Keratinocyte (primary cell): ENCODE results near the gene PRAC1. TPM values are rescaled to one million over a fixed set of nuclear protein-coding genes. Genes with fewer than 3 reads are reported as not detected.

Experiments
- DNase-seq: peaks from one replicate; pipeline ENCODE4 v3.0.0-alpha.2; 2011; ENCODE audit warnings: low read depth, missing footprints, low spot score
- FAIRE-seq: peaks from 2 replicates; lab custom pipeline; 2011; peaks lifted over from hg19 to GRCh38; lab: Jason Lieb, UNC
- H2AFZ ChIP-seq: 2 replicates; pipeline ENCODE4 v1.6.0; 2012; ENCODE audit warnings: low read length, control low read depth, inconsistent platforms; ENCODE audit not compliant: control insufficient read depth
- H3K27ac ChIP-seq: 2 replicates; pipeline ENCODE4 v1.5.1; 2011; ENCODE audit warnings: low read length; ENCODE audit not compliant: control insufficient read depth, insufficient read depth
- H3K27me3 ChIP-seq: 3 replicates; pipeline ENCODE4 v1.6.0; 2011; ENCODE audit warnings: low read length; ENCODE audit not compliant: control insufficient read depth, insufficient read depth; ENCODE audit errors: extremely low read depth
- H3K36me3 ChIP-seq, 2 experiments: 2 replicates in 1 of 2; 3 replicates in 1 of 2; pipeline ENCODE4 v1.5.1; 2011; ENCODE audit warnings: low read length in 2 of 2, mild to moderate bottlenecking in 1 of 2; ENCODE audit not compliant: control insufficient read depth in 2 of 2, insufficient read depth in 2 of 2; ENCODE audit errors: extremely low read depth in 1 of 2
- H3K4me1 ChIP-seq: 3 replicates; pipeline ENCODE4 v1.5.1; 2011; ENCODE audit warnings: low read length; ENCODE audit not compliant: control insufficient read depth, insufficient read depth; ENCODE audit errors: extremely low read depth
- H3K4me2 ChIP-seq: 3 replicates; pipeline ENCODE4 v1.6.0; 2011; ENCODE audit warnings: low read depth, low read length; ENCODE audit not compliant: control insufficient read depth, insufficient read depth; ENCODE audit errors: extremely low read depth
- H3K4me3 ChIP-seq, 3 experiments: fragments of 200-600 bp in 1 of 3; sonication (generic) in 1 of 3; 2 replicates in 2 of 3; 3 replicates in 1 of 3; pipeline ENCODE4 v1.5.1; 2011 to 2016; ENCODE audit warnings: low read length in 3 of 3, mild to moderate bottlenecking in 3 of 3, control low read depth in 2 of 3, inconsistent platforms in 1 of 3, low read depth in 1 of 3, mixed read lengths in 1 of 3, mixed run types in 1 of 3, moderate library complexity in 1 of 3; ENCODE audit not compliant: control insufficient read depth in 2 of 3, insufficient read depth in 2 of 3; ENCODE audit errors: extremely low read depth in 1 of 3
- H3K79me2 ChIP-seq: 2 replicates; pipeline ENCODE4 v1.6.0; 2012; ENCODE audit warnings: low read length; ENCODE audit not compliant: control insufficient read depth, insufficient read depth
- H3K9ac ChIP-seq: 3 replicates; pipeline ENCODE4 v1.6.0; 2011; ENCODE audit warnings: low read length; ENCODE audit not compliant: control insufficient read depth, insufficient read depth; ENCODE audit errors: extremely low read depth
- H3K9me1 ChIP-seq: 3 replicates; pipeline ENCODE4 v1.6.0; 2011; ENCODE audit warnings: low read length; ENCODE audit not compliant: control insufficient read depth, insufficient read depth; ENCODE audit errors: extremely low read depth
- H3K9me3 ChIP-seq: 2 replicates; pipeline ENCODE4 v1.5.1; 2012; ENCODE audit warnings: low read depth, low read length; ENCODE audit not compliant: control insufficient read depth
- H4K20me1 ChIP-seq: 3 replicates; pipeline ENCODE4 v1.6.0; 2011; ENCODE audit warnings: low read length; ENCODE audit not compliant: control insufficient read depth, insufficient read depth; ENCODE audit errors: extremely low read depth
- EZH2 ChIP-seq: IDR thresholded peaks from one replicate; pipeline ENCODE4 v1.6.1; 2012; ENCODE audit warnings: inconsistent platforms, mild to moderate bottlenecking, low read length, moderate library complexity
- dilution Hi-C: fragments of 300-500 bp; cut with MboI; formaldehyde crosslinking; loops from one replicate; pipeline ENCODE4 v1.7.0; 2020; ENCODE audit warnings: low sequenced_read_pairs; ENCODE audit not compliant: extremely low pct_ligation_motif_present
- polyA plus RNA-seq, 5 experiments: library from polyadenylated mRNA; depleted of rRNA in 3 of 5; stranded (reverse) in 3 of 5; stranded (forward) in 1 of 5; unstranded in 1 of 5; fragments of >200 nt; gene quantifications; 1 replicate in 1 of 5; 2 replicates in 3 of 5; 3 replicates in 1 of 5; pipeline versions ENCODE4 v1.2.1 to v1.2.3, GENCODE V29; 2011 to 2012; ENCODE audit warnings: missing spikeins in 2 of 5, low read depth in 1 of 5, low replicate concordance in 1 of 5
- TF ChIP-seq, protein P1 (sequence below), 3 experiments: IDR thresholded peaks in 1 of 3; conservative IDR thresholded peaks in 1 of 3; optimal IDR thresholded peaks in 1 of 3; 2 replicates in 2 of 3; 3 replicates in 1 of 3; pipeline versions ENCODE3 to v1.5.1; 2011; ENCODE audit warnings: low read length in 3 of 3, mild to moderate bottlenecking in 3 of 3, moderate library complexity in 2 of 3, control low read depth in 1 of 3, inconsistent platforms in 1 of 3; ENCODE audit not compliant: insufficient read depth in 2 of 3; ENCODE audit errors: extremely low read depth in 1 of 3

Gene PRAC1
- polyA plus RNA-seq, 1 donor (not counting 4 experiments of a cell fraction or from before 2014, with no cell fraction given) = not detected

DNA sequence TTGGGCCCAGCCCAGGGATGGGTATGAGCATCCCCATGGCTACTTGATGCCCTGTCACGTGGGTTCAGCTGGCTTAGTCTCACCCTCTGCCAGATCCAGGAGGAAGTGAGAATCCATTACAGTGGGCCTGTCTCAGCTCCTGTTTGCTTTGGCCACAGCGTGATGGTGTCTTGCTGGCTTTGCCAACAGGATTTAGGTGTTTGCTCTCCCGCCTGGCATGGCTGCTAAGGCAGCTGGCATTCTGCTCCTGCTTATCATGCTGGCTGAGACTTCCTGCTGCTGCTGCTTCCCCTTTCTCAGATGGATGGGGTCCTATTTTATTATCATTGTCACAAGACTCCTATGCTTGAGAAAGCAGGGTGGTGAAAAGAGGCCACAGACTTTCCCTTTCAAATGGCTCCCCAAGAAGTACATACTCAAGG lies 34.5 kb upstream of the PRAC1 start:
- dilution Hi-C loops = loop anchor here (25.0 kb wide), 1 partner anchor 95 kb away; no protein-coding TSS in a partner anchor
- H3K9me3 ChIP-seq = no peaks in the 10 kb centered on the region
- H3K4me1 ChIP-seq = no peaks in the 10 kb centered on the region
- FAIRE-seq (no peak), DNase-seq (no peak)
- H2AFZ ChIP-seq = no peak overlapping the region
- H4K20me1 ChIP-seq = no peaks in the 10 kb centered on the region
- no peaks in the 10 kb centered on the region for H3K79me2 ChIP-seq
- H3K27me3 ChIP-seq = peaks cover 67% of the 10 kb centered on the region
- H3K9me1 ChIP-seq = no peaks in the 10 kb centered on the region
- no peak overlapping the region for H3K4me3 ChIP-seq
- TF ChIP-seq EZH2 = no peak
- TF ChIP-seq, protein P1, sequence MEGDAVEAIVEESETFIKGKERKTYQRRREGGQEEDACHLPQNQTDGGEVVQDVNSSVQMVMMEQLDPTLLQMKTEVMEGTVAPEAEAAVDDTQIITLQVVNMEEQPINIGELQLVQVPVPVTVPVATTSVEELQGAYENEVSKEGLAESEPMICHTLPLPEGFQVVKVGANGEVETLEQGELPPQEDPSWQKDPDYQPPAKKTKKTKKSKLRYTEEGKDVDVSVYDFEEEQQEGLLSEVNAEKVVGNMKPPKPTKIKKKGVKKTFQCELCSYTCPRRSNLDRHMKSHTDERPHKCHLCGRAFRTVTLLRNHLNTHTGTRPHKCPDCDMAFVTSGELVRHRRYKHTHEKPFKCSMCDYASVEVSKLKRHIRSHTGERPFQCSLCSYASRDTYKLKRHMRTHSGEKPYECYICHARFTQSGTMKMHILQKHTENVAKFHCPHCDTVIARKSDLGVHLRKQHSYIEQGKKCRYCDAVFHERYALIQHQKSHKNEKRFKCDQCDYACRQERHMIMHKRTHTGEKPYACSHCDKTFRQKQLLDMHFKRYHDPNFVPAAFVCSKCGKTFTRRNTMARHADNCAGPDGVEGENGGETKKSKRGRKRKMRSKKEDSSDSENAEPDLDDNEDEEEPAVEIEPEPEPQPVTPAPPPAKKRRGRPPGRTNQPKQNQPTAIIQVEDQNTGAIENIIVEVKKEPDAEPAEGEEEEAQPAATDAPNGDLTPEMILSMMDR (optimal IDR thresholded peaks at IDR 0.05 in 1 of 3, IDR thresholded peaks at IDR 0.05 in 1 of 3, conservative IDR thresholded peaks at IDR 0.05 in 1 of 3; ENCODE audit: extremely low read depth in 1 of 3, insufficient read depth in 2 of 3, low read length in 3 of 3) = no peak
- no peak overlapping the region for H3K9ac ChIP-seq
- no peak overlapping the region for H3K4me2 ChIP-seq
- H3K27ac ChIP-seq = no peak overlapping the region
- no peaks in the 10 kb centered on the region for H3K36me3 ChIP-seq

DNA sequence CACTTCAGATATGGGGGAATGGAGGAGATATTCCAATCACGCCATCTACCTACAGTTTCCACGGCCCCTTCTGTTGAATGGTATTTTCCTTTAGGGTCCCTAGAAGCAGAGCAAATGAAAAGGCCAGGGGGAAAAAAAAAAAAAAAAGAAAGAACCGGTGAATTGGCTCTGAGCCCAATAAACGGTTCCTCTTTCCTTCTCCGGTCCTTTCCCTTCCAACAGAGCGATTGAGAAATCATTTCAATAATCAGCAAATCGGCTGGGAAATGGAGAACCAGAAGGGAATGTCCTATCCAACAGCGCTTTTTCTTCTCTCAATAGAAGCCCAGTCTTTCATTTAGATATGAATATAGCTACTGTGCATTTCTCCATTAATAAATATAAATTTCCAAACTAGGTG lies 33.0 kb upstream of the PRAC1 start:
- H3K27me3 ChIP-seq = peaks cover 71% of the 10 kb centered on the region
- no peak overlapping the region for H3K4me2 ChIP-seq
- H3K79me2 ChIP-seq = no peaks in the 10 kb centered on the region
- no peak overlapping the region for H3K9ac ChIP-seq
- no peak for TF ChIP-seq EZH2
- TF ChIP-seq, protein P1 (optimal IDR thresholded peaks at IDR 0.05 in 1 of 3, IDR thresholded peaks at IDR 0.05 in 1 of 3, conservative IDR thresholded peaks at IDR 0.05 in 1 of 3; ENCODE audit: extremely low read depth in 1 of 3, insufficient read depth in 2 of 3, low read length in 3 of 3) = no peak
- no peaks in the 10 kb centered on the region for H3K4me1 ChIP-seq
- no peak overlapping the region for H3K4me3 ChIP-seq
- H3K9me3 ChIP-seq = no peaks in the 10 kb centered on the region
- H3K9me1 ChIP-seq = no peaks in the 10 kb centered on the region
- no peak for FAIRE-seq
- H2AFZ ChIP-seq = no peak overlapping the region
- no peaks in the 10 kb centered on the region for H4K20me1 ChIP-seq
- DNase-seq = no peak
- H3K36me3 ChIP-seq = no peaks in the 10 kb centered on the region
- no peak overlapping the region for H3K27ac ChIP-seq
- dilution Hi-C loops = loop anchor here (25.0 kb wide), 1 partner anchor 93 kb away; no protein-coding TSS in a partner anchor
